GM18526 (cell line): ENCODE results near the gene SH3TC2.

ENCODE experiments used
- POLR2A ChIP-seq: IDR thresholded peaks from 3 replicates; pipeline ENCODE4 v1.6.1; 2011; ENCODE audit not compliant: insufficient read length; ENCODE audit errors: extremely low read depth

SH3TC2 gene

DNA sequence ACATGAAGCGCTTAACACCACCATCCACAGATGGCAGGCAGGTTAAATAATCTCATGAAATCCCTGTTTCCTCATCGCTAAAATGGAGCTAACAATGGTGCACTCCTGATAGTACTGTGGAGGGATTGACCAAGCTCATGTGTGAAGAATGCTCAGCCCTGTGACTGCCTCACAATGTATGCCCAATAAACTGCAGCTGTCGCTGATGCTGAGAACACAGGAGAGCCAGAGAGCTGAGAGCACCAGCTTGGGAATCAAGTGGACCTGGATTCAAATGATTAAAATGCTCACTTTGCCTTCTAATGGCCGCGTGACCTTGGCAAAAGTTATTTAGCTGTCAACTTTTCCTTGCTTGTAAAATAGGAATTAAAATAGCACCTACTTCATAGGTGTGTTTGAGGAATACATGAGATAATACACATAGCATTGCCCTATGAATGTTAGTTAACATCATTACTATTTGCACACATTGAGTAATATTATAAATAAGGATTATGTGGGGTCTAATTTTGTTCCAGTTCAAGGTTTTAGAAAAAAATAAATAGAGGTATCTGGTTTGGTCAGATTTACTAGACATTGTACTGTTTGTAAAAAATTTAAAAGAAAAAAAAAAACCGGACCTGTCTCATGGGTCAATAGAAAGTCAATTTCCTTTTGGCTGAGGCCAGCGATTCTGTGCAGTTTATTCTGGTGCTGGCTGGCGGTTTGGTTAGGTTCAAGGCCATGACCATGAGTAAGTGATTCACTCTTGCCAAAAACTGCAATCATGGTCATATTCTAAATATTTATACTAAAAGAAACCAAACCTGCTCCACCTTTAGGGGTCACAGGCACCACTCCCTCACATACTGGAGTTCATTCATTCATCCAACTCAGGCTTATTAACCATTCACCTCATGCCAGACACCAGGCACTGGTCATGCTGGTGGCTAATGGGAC lies 101.3 kb downstream of the SH3TC2 start:
- no peak for TF ChIP-seq POLR2A

DNA sequence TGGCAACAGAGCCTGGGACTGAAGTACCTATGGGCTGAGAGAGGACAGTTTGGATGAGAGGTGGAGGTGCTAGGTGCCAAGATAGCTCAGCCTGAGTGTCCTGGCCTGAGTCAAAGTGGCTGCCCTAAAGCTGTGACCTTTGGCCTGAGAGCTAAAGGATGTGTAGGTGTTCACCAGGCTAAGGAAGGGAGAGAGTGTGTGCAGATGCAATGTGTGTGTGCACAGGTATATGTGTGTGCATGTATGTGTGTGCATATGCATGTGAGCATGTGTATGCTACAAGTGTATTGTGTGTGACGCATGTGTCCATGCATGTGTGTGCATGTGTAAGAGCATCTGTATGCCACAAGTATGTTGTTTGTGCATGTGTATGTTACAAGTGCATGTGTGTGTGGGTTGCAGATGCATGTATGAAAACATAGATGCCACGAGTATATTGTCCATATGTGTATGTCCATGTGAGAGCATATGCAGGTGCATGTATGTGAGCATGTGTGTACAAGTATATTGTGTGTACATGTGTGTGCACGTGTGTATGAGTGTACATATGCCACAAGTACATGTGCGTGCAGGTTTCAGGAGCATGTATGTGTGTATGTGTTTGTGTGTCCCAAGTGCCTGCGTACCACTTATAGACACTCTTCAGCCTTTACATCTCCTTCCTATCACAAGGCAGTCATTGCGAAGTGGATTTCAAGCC lies 102.6 kb downstream of the SH3TC2 start:
- TF ChIP-seq POLR2A: no peak

DNA sequence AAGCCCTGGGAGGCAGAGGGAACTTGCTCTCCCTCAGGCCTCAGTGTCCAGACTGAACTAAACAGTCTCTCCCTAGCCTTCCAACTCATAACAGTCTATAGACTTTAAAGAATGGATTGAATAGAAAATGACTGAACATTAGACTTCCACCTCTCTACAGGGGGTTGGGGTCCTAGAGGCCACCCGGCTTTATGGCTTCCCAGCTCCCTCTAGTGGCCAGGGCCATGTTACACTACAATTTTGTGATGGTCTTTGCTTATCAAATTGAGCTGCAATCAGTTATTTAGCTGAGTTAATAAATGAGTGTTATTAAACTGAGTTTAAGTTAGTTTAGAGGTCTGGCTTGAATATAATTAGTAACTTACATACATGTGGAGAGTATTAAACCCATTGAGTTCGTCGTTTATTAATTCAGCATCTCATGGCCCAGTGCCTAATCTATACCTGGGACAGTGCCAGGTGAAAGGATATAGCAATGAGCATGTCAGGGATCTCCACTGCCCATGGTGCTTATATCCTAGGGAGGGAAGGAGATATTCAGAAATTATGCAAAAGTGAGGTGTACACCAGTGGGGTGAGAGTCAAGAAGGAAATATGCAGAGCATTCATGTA lies 105.2 kb downstream of the SH3TC2 start:
- no peak for TF ChIP-seq POLR2A

DNA sequence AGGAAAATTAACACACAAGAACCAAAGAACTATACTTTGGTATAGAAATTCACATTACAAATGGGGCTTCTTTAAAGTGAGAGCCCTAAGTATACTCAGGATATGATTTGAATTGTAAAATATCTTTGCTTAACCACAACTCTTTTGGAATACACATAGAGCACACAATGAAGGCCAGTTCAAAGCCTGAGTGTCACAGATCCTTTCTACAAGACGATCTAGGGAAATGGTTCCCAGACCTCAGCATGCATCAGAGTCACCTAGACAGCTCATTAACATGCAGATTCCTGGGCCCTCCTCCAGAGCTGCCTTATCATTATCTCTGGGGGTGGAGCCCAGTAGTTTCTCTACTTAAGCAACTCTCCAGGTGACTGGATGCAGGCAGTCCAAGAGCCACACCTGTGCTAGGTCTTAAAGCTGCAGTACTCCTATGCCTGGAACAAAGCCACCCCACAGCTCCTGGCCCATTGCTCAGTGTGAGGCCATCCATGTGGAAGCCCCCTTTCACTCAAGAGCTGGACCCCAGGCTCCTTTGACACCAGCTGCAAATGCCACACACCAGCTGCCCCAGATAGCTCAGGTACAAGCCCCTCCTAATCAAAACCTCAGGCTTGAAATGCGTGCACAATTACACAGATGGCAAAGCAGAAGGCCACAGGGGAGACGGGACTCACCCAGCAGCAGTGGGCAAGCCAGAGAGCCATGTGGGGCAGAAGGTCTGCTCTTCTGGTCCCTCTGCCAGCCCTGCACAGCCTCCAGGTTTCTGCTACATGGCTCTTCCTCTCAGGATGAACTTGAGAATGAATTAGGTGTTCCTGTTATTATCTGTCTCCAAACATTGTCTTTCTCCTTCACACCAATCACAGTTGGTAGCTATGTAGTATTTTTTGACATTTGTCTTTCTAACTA lies 106.1 kb downstream of the SH3TC2 start:
- TF ChIP-seq POLR2A: no peak
